ENCODE results near the gene FLYWCH2.
"Not testable (repeated sequence)": the region's sequence is repeated elsewhere in the genome, so short reads cannot be mapped to it uniquely, and the experiment has no call there.

The FLYWCH2 gene

DNA sequence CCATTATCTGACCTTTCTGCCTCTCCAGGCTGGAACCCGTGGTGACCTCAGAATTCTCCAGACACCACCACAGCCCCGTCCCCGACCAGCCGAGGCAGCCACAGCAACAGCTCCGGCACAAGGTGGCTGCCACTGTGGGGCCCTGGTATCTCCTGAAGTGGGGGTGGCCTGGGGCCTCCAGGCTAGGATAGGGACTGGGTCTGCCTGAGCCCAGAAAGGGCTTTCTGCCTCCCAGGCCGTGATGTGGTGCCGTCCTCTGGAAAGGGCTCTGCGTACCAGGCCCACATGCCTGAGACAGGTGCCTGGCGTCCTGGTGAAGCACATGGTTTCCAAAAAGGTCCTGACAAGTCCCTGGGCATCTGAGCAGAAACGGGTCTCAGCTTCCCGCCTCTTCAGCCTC lies 45.8 kb downstream of the FLYWCH2 start:
- no peaks in the 10 kb centered on the region for H3K36me3 Mint-ChIP-seq (ENCODE audit: low read depth)
- peaks cover 5% of the 10 kb centered on the region for H3K4me1 Mint-ChIP-seq
- H3K27ac Mint-ChIP-seq: no peak overlapping the region
- TF ChIP-seq, protein P1, sequence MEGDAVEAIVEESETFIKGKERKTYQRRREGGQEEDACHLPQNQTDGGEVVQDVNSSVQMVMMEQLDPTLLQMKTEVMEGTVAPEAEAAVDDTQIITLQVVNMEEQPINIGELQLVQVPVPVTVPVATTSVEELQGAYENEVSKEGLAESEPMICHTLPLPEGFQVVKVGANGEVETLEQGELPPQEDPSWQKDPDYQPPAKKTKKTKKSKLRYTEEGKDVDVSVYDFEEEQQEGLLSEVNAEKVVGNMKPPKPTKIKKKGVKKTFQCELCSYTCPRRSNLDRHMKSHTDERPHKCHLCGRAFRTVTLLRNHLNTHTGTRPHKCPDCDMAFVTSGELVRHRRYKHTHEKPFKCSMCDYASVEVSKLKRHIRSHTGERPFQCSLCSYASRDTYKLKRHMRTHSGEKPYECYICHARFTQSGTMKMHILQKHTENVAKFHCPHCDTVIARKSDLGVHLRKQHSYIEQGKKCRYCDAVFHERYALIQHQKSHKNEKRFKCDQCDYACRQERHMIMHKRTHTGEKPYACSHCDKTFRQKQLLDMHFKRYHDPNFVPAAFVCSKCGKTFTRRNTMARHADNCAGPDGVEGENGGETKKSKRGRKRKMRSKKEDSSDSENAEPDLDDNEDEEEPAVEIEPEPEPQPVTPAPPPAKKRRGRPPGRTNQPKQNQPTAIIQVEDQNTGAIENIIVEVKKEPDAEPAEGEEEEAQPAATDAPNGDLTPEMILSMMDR (IDR thresholded peaks at IDR 0.05): no peak
- H3K27me3 Mint-ChIP-seq (ENCODE audit: low read depth, poor library complexity): peaks cover 8% of the 10 kb centered on the region
- DNase-seq: no peak
- no peaks in the 10 kb centered on the region for H3K9me3 Mint-ChIP-seq
- no peak overlapping the region for H3K4me3 Mint-ChIP-seq

DNA sequence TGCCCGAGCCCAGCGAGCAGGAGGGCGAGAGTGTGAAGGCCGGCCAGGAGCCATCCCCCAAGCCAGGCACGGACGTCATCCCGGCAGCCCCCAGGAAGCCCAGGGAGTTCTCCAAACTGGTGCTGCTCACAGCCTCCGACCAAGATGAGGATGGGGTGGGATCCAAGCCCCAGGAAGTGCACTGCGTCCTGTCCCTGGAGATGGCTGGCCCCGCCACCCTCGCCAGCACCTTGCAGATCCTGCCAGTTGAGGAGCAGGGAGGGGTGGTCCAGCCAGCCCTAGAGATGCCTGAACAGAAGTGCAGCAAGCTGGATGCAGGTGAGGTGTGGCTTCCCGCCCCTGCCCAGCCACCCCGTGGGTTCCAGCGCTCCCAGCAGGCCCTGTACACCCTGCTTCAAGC lies 46.7 kb downstream of the FLYWCH2 start:
- H3K9me3 Mint-ChIP-seq: no peaks in the 10 kb centered on the region
- H3K27ac Mint-ChIP-seq: no peak overlapping the region
- no peak for DNase-seq
- TF ChIP-seq, protein P1 (IDR thresholded peaks at IDR 0.05): no peak
- peaks cover 5% of the 10 kb centered on the region for H3K4me1 Mint-ChIP-seq
- H3K36me3 Mint-ChIP-seq (ENCODE audit: low read depth): peaks cover 7% of the 10 kb centered on the region
- peaks cover 8% of the 10 kb centered on the region for H3K27me3 Mint-ChIP-seq (ENCODE audit: low read depth, poor library complexity)
- H3K4me3 Mint-ChIP-seq: no peak overlapping the region

DNA sequence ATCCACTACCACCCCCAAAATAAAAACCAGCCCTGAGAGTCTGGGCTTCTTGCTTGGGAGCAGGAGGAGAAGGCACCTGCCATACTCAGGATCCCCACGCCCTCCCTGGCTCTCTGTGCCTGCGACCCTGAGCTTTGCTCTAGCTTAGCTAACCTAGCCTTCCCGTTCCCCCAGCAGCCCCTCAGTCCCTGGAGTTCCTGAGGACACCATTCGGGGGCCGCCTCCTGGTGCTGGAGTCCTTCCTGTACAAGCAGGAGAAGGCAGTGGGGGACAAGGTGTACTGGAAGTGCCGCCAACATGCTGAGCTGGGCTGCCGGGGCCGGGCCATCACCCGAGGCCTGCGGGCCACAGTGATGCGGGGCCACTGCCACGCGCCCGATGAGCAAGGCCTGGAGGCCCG lies 47.2 kb downstream of the FLYWCH2 start:
- no peak overlapping the region for H3K4me3 Mint-ChIP-seq
- H3K27ac Mint-ChIP-seq: no peak overlapping the region
- H3K9me3 Mint-ChIP-seq: no peaks in the 10 kb centered on the region
- no peak for DNase-seq
- H3K36me3 Mint-ChIP-seq (ENCODE audit: low read depth): peaks cover 8% of the 10 kb centered on the region
- H3K27me3 Mint-ChIP-seq (ENCODE audit: low read depth, poor library complexity): peaks cover 8% of the 10 kb centered on the region
- TF ChIP-seq, protein P1 (IDR thresholded peaks at IDR 0.05): no peak
- H3K4me1 Mint-ChIP-seq: peaks cover 5% of the 10 kb centered on the region

DNA sequence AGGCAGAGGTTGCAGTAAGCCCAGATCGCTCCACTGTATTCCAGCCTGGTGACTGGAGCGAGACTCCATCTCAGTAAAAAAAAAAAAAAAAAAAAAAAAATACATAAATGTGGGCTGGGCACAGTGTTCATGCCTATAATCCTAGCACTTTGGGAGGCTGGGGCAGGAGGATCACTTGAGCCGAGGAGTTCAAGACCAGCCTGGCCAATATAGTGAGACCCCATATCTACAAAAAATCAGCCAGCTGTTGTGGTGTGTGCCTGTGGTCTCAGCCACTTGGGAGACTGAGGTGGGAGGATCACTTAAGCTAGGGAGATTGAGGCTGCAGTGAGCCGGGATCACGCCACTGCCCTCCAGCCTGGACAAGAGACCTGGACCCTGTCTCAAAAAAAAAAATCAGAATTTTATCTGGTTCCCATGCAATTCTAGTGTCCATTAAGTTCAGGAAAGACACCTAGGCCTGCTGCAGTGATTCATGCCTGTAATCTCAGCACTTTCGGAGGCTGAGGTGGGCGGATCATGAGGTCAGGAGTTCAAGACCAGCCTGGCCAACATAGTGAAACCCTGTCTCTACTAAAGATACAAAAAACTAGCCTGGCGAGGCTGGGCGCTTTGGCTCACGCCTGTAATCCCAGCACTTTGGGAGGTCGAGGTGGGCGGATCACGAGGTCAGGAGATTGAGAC lies 48.4 kb downstream of the FLYWCH2 start:
- Mint-ChIP-seq H3K36me3 (ENCODE audit: low read depth) (peaks cover 14% of the 10 kb centered on the region), H3K27ac (peak overlapping the region; percentile 36)
- not testable (repeated sequence) for H3K9me3 Mint-ChIP-seq; H3K27me3 Mint-ChIP-seq (ENCODE audit: low read depth, poor library complexity); H3K4me3 Mint-ChIP-seq; H3K4me1 Mint-ChIP-seq; DNase-seq

DNA sequence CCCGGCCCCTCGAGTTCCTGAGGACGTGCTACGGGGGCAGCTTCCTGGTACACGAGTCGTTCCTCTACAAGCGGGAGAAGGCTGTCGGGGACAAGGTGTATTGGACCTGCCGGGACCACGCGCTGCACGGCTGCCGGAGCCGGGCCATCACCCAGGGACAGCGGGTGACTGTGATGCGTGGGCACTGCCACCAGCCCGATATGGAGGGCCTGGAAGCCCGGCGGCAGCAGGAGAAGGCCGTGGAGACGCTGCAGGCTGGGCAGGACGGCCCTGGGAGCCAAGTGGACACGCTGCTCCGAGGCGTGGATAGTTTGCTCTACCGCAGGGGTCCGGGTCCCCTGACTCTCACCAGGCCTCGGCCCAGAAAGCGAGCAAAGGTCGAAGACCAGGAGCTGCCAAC lies 50.1 kb downstream of the FLYWCH2 start:
- peaks cover 14% of the 10 kb centered on the region for H3K36me3 Mint-ChIP-seq (ENCODE audit: low read depth)

DNA sequence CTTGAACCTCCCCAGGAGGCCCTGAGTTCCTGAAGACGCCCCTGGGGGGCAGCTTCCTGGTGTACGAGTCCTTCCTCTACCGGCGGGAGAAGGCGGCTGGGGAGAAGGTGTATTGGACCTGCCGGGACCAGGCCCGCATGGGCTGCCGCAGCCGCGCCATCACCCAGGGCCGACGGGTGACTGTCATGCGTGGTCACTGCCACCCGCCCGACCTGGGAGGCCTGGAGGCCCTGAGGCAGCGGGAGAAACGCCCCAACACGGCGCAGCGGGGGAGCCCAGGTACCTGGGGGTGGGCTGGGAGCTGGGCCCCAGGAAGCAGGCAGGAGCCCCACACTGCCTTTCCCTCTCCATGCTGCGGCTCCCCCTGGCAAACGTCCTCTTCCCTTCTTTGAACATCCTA lies 50.7 kb downstream of the FLYWCH2 start:
- TF ChIP-seq, protein P1 (IDR thresholded peaks at IDR 0.05): no peak
- no peaks in the 10 kb centered on the region for H3K27me3 Mint-ChIP-seq (ENCODE audit: low read depth, poor library complexity)
- DNase-seq: no peak
- no peaks in the 10 kb centered on the region for H3K9me3 Mint-ChIP-seq
- H3K4me1 Mint-ChIP-seq: peaks cover 4% of the 10 kb centered on the region
- no peak overlapping the region for H3K27ac Mint-ChIP-seq
- no peak overlapping the region for H3K4me3 Mint-ChIP-seq
- peaks cover 14% of the 10 kb centered on the region for H3K36me3 Mint-ChIP-seq (ENCODE audit: low read depth)

More for the DNA sequence above, 50.1 kb downstream of the FLYWCH2 start:
- no peak overlapping the region for H3K4me3 Mint-ChIP-seq
- no peak for DNase-seq
- H3K4me1 Mint-ChIP-seq: peaks cover 4% of the 10 kb centered on the region
- no peaks in the 10 kb centered on the region for H3K27me3 Mint-ChIP-seq (ENCODE audit: low read depth, poor library complexity)
- TF ChIP-seq, protein P1 (IDR thresholded peaks at IDR 0.05): no peak
- no peaks in the 10 kb centered on the region for H3K9me3 Mint-ChIP-seq
- H3K27ac Mint-ChIP-seq: no peak overlapping the region
